GM18867 (cell line): ENCODE results near the gene TMEM89.
A peak's percentile ranks its signal among the peaks of the same experiment; 100 is the strongest.

Experiments used
- ATAC-seq: cut with Tn5 transposase; IDR thresholded peaks from one replicate; pipeline ENCODE4 v1.9.1; 2021; ENCODE audit warnings: mild to moderate bottlenecking, moderate library complexity; ENCODE audit not compliant: unreplicated experiment

The TMEM89 gene

DNA sequence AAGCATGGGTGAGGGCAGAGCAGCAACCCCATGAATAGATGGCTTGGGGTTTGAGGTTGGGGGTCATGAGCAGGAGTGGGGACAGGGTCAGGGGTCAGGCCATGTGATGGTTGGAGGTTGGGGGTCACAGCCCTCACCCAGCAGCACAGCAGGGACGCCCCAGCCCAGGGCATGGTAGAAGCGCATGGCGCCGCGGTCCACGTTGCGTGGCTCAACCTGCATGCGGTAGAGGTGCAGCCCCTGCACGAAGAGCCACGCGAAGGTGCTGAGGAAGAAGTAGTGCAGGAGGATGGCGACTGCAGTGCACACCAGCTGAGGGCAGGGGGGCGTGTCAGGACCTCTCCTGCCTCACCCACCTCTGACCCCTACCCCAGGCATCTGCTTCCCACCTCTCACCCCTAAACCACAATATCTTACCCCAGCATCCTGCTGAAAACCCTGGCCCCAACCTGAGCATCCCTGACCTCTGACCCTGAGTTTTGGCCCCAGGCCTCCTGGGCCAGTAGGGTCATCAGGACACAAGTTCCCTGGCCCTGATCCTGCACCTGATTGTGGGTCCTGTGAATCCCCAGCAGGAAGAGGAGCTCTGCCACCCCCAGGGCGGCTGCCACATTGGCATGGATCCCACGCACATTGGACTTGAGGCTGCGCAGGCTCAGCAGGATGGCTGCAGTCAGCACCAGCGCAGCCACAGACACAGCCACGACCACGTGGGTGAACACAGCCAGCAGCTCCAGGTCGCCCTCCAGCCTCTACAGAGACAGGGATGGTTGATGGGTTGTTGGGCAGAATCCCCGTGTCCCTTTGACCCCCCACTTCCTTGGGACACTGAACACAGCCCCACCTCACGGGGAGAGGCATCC, 23.6 kb upstream of the TMEM89 start:
- ATAC-seq: no peak

DNA sequence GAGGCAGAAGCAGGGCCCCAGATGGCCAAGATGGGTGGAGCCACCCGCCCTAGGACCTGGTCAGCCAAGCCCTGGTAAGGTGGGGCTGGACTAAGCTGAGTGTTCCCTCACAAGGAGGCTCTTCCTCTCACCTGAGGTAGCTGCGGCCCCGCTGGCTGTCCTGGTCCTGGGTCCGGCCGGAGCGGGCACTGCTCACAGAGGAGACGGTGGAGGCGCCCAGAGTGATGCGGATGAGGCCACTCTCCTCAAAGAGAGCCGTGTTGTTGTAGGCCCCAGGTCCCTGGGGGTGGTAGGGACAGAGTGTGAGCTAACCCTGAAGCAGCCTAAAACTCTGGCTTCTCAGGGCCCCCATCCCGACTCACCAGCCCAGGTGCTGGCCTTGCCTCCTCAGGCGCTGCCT, 21.0 kb upstream of the TMEM89 start:
- no peak for ATAC-seq

GRCh38 chr3:48641396-48641795, 19.8 kb upstream of the TMEM89 start:
- ATAC-seq: no peak

DNA sequence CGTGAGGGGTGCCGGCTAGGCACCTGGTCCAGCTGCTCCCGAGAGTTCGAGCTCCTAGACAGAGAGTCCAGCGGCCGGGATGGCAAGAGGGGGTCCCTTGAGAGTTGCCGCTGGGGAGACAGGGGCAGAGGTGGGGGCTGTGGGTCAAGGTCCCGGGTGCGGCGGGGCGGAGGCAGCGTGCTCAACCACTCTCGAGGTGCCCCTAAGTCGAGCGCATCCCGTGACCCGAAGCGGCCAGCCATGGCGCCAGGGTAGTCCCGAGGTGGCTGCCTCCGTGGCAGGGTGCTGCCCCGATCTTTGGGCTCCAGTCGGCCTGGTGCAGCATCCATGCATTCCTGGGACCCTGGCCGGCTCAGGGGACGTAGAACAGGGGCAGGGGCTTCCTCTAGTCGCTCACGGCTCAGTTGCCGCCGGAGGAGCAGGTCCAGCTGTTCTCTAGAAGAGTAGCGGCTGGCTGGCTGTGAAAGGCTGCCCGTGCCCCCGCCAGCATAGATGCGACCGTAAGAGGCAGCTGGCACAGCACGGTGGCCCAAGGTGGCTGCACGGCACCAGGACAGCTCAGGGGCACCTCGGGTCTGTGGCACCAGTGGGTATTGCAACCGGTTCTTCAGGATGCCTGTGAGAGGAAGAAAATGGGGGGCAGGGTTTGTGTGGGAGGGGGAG, 18.5 kb upstream of the TMEM89 start:
- ATAC-seq: no peak

DNA sequence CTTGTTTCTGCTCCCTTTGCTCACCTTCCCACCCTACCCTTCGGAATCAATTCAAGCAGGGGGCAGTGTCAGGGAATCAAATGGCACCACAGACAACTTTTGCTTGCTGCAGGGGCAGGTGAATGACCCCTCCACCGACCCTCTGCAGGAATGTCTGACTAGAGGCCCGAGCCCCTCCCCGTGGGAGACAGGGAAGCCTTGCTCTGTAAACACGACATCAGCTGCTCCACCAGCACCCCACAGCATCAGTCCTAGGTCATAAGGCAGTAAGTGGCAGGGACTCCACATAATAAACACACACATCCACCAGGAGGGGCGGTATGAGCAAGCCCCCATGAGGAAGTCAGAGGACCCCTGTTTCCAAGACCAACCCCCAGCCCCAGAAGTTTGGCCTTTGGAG, 15.7 kb upstream of the TMEM89 start:
- ATAC-seq: no peak

- no peak for ATAC-seq
Measured at GRCh38 chr3:48636149-48636655, 14.6 kb upstream of the TMEM89 start.

DNA sequence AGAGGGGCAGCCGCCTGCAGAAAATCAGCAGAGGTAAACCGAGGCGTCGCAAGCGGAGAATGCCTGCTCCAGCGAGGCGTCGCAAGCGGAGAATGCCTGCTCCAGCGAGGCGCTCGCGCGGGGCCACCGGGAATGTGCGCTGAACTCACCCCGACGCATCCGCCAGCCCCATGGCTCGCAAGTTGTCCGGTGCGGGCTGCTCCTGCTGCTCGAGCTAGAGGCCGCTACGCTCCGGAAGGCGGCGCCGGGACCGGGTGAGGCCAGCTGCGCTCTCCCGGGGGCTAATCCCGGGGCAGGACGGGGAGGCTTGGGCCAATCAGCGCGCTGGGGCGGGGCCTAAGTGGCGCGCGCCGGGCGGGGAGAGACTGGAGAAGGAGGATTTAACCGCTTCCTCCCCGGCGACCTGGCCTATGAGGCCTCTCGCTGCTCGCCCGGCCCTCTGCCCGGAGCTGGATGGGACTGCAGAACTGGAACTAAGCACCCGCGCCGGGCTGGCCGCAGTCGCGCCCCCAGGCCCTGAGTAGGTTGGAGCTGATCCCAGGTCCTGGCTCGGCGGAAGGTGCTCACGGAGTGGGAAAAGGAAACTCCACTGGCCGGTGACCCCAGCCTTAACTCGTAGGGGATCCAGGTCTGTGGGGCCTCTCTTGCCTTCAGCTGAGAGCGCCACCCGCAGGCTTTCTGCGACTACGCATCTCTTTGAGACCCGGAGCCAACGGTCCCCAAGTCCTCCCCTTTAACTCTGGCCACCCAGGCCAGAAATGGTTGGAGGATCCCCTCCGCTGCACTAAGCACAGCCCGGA, 13.9 kb upstream of the TMEM89 start, which contains the start of gene SLC26A6:
Gene SLC26A6, minus strand, starts transcription at position 240 of the 800 bp plus-strand sequence. Its CDS starts 68 bp downstream, at position 172.
- peak; percentile 88 for ATAC-seq

GRCh38 chr3:48634661-48635221, 13.2 kb upstream of the TMEM89 start:
- no peak for ATAC-seq

- no peak for ATAC-seq
Measured at GRCh38 chr3:48633743-48634142, 12.2 kb upstream of the TMEM89 start.

DNA sequence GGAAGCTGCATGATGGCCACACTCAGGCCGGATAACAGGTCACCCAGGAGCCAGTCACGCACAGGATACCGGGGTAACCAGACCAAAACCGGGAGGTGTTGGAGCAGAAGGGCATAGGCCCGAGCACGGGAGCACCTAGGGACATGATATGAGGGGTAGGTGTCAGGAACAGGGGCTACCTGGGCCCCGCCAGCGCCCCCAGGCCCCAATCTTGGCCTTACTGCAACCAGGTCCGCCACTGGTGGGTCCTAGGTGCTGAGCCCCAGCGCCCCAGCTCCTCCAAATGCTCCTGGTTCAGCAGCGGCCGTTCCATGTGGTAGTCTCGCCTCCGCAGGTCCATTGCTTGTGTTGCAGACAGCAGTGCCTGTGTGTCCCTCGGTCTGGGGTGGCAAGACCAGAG, 11.7 kb upstream of the TMEM89 start:
- no peak for ATAC-seq

- ATAC-seq: no peak
Measured at GRCh38 chr3:48631516-48632448, 10.2 kb upstream of the TMEM89 start.

DNA sequence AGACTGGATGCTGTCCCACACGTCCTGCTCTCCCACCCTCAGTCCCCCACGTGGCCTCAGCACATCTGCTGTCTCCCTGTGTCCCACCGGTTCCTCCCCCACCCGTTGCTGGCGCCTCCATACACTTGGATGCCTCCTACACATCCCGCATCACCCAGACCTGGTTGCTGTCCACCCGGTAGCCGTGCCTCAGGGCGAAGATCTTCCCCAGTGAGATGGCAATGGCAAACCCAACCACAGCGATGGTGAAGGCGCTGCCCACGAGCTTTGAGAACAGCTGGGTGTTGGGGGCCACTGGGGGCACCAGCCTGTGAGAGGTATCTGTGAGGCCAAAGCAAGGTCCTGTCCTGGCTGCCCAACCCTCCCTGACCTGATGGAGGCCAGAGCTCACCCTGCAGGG, 9.3 kb upstream of the TMEM89 start:
- no peak for ATAC-seq

GRCh38 chr3:48630407-48630806, 8.8 kb upstream of the TMEM89 start:
- ATAC-seq: no peak

- no peak for ATAC-seq
Measured at GRCh38 chr3:48629894-48630293, 8.3 kb upstream of the TMEM89 start.

GRCh38 chr3:48628277-48629017, 6.9 kb upstream of the TMEM89 start:
- ATAC-seq: no peak

DNA sequence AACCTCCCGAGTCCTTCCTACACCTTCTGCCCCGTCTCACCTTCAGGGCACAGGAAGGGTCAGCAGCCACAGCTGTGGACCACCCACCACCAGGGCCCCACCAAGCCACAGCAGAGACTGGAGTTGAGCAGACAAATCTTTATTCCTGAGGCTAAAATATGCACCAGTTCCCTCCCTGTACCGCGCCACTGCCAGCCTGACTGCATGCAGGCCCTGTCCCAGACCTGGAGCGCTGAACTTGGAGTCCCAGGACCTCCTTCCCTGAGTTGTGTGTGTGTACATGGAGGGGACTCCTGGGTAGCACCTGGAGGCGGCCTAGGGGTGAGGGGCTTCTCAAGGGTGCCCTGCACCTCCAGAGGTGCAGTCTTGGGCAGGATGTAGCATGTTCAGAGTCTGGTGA, 4.0 kb upstream of the TMEM89 start:
- no peak for ATAC-seq

GRCh38 chr3:48624767-48625166, 3.2 kb upstream of the TMEM89 start:
- ATAC-seq: no peak

- no peak for ATAC-seq
Measured at GRCh38 chr3:48623851-48624547, 2.4 kb upstream of the TMEM89 start.
